PC-9 (cell line): ENCODE results near the gene PRDM16. TPM values are rescaled to one million over a fixed set of nuclear protein-coding genes. Genes with fewer than 3 reads are reported as not detected.

Experiments
- BruUV-seq: library from RNA; stranded (reverse); fragments of 400-500 nt; replicated peaks from 2 replicates; lab custom pipeline; 2021; lab: Mats Ljungman, UMichigan
- CTCF ChIA-PET: fragments of 300-600 bp; sonication (Branson Sonifier 250); formaldehyde crosslinking; loops from one replicate; lab custom pipeline; 2022; ENCODE audit warnings: antibody characterized with exemption; lab: Charles Lee
- POLR2A ChIA-PET: fragments of 300-600 bp; sonication (Branson Sonifier 250); formaldehyde crosslinking; loops from one replicate; lab custom pipeline; 2022; ENCODE audit warnings: antibody characterized with exemption; ENCODE audit not compliant: unreplicated experiment; lab: Charles Lee
- DNase-seq, 2 experiments: peaks; one replicate each; pipeline versions ENCODE4 v3.0.0 to v3.0.0-alpha.2; 2015 to 2022; ENCODE audit warnings: mixed read lengths in 1 of 2
- H2AFZ ChIP-seq: fragments of 200-600 bp; sonication (generic); 2 replicates; pipeline ENCODE4 v1.8.1; 2017; ENCODE audit warnings: antibody characterized with exemption
- H3F3A ChIP-seq: fragments of 200-600 bp; sonication (generic); 2 replicates; pipeline ENCODE4 v1.8.1; 2017; ENCODE audit warnings: antibody characterized with exemption, mild to moderate bottlenecking, low read depth; ENCODE audit not compliant: insufficient read depth
- H3K27ac ChIP-seq: fragments of 200-600 bp; sonication (generic); 2 replicates; pipeline ENCODE4 v1.6.1; 2016; ENCODE audit warnings: mixed run types
- H3K27me3 ChIP-seq: fragments of 200-600 bp; sonication (generic); 2 replicates; pipeline ENCODE4 v1.6.1; 2016; ENCODE audit warnings: low read depth, mixed run types; ENCODE audit not compliant: insufficient read depth
- H3K36me3 ChIP-seq: fragments of 200-600 bp; sonication (generic); 2 replicates; pipeline ENCODE4 v1.6.1; 2016; ENCODE audit warnings: low read depth, mixed run types
- H3K4me1 ChIP-seq: fragments of 200-600 bp; sonication (generic); replicated peaks from 2 replicates; pipeline ENCODE4 v1.6.1; 2016; ENCODE audit warnings: mixed run types; ENCODE audit not compliant: insufficient read depth
- H3K4me2 ChIP-seq: fragments of 200-600 bp; sonication (generic); 2 replicates; pipeline ENCODE4 v1.6.1; 2017; ENCODE audit warnings: mixed run types
- H3K4me3 ChIP-seq: fragments of 200-600 bp; sonication (generic); 2 replicates; pipeline ENCODE4 v1.6.1; 2016; ENCODE audit warnings: mixed run types
- H3K79me2 ChIP-seq: fragments of 200-600 bp; sonication (generic); 2 replicates; pipeline ENCODE4 v1.6.1; 2017; ENCODE audit warnings: low read depth, mixed run types
- H3K9me2 ChIP-seq: fragments of 200-600 bp; sonication (generic); 2 replicates; pipeline ENCODE4 v1.8.1; 2017; ENCODE audit warnings: mild to moderate bottlenecking; ENCODE audit not compliant: insufficient read depth
- H3K9me3 ChIP-seq: fragments of 200-600 bp; sonication (generic); 2 replicates; pipeline ENCODE4 v1.8.1; 2016; ENCODE audit warnings: low read depth; ENCODE audit not compliant: insufficient read depth
- H4K20me1 ChIP-seq: fragments of 200-600 bp; sonication (generic); 2 replicates; pipeline ENCODE4 v1.8.1; 2017; ENCODE audit not compliant: insufficient read depth
- EZH2 ChIP-seq: fragments of 200-600 bp; sonication (generic); IDR thresholded peaks from 2 replicates; pipeline ENCODE4 v1.8.0; 2017; ENCODE audit warnings: antibody characterized with exemption, low read depth
- intact Hi-C: fragments of 100-400 bp; cut with micrococcal nuclease; formaldehyde crosslinking; loops from one replicate; pipeline ENCODE4 v1.10.0; 2022; ENCODE audit not compliant: unreplicated experiment
- total RNA-seq: library from RNA; stranded (reverse); gene quantifications from 2 replicates; pipeline ENCODE4 v1.2.3, GENCODE V29; 2021
- TF ChIP-seq, protein P1 (sequence below): fragments of 200-600 bp; sonication (generic); conservative IDR thresholded peaks from 2 replicates; pipeline ENCODE4 v1.6.1; 2017; ENCODE audit warnings: mixed run types, antibody characterized with exemption, mild to moderate bottlenecking, moderate library complexity

Gene PRDM16
- total RNA-seq, 1 experiment from 2014 or later, result not detected

- POLR2A ChIA-PET, result no interaction called here
Measured at GRCh38 chr1:3318329-3318728, 249.3 kb downstream of the PRDM16 start.

GRCh38 chr1:3319874-3320245 lies 250.9 kb downstream of the PRDM16 start:
- DNase-seq, result peak; percentile 47 to 61
- BruUV-seq, result no TSS peak
- peaks cover 7% of the 10 kb centered on the region; the same call in 1 of the 2 replicates for H3F3A ChIP-seq
- no peaks in the 10 kb centered on the region for H3K79me2 ChIP-seq
- no peak overlapping the region for H2AFZ ChIP-seq
- intact Hi-C loops, result no loop called here
- H3K9me2 ChIP-seq, result no peaks in the 10 kb centered on the region
- no peak overlapping the region for H3K27ac ChIP-seq
- ChIA-PET CTCF (no interaction called here), POLR2A (no interaction called here)
- no peaks in the 10 kb centered on the region for H3K36me3 ChIP-seq
- H3K27me3 ChIP-seq, result peaks cover 71% of the 10 kb centered on the region
- H3K4me3 ChIP-seq, result no peak overlapping the region
- TF ChIP-seq, protein P1, sequence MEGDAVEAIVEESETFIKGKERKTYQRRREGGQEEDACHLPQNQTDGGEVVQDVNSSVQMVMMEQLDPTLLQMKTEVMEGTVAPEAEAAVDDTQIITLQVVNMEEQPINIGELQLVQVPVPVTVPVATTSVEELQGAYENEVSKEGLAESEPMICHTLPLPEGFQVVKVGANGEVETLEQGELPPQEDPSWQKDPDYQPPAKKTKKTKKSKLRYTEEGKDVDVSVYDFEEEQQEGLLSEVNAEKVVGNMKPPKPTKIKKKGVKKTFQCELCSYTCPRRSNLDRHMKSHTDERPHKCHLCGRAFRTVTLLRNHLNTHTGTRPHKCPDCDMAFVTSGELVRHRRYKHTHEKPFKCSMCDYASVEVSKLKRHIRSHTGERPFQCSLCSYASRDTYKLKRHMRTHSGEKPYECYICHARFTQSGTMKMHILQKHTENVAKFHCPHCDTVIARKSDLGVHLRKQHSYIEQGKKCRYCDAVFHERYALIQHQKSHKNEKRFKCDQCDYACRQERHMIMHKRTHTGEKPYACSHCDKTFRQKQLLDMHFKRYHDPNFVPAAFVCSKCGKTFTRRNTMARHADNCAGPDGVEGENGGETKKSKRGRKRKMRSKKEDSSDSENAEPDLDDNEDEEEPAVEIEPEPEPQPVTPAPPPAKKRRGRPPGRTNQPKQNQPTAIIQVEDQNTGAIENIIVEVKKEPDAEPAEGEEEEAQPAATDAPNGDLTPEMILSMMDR, result peak; percentile 79
- no peak for TF ChIP-seq EZH2
- no peaks in the 10 kb centered on the region for H3K9me3 ChIP-seq
- no peaks in the 10 kb centered on the region for H3K4me1 ChIP-seq
- no peak overlapping the region for H3K4me2 ChIP-seq
- no peaks in the 10 kb centered on the region for H4K20me1 ChIP-seq

More at GRCh38 chr1:3318329-3318728, 249.3 kb downstream of the PRDM16 start:
- Histone ChIP-seq H3K27ac (no peak overlapping the region), H3K4me2 (no peak overlapping the region), H3K4me3 (no peak overlapping the region), H3K9me2 (no peaks in the 10 kb centered on the region), H3K9me3 (no peaks in the 10 kb centered on the region), H3K27me3 (peaks cover 70% of the 10 kb centered on the region), H3K4me1 (no peaks in the 10 kb centered on the region; the same call in 1 of the 2 replicates), H4K20me1 (no peaks in the 10 kb centered on the region), H3F3A (peaks cover 7% of the 10 kb centered on the region; the same call in 1 of the 2 replicates), H3K36me3 (no peaks in the 10 kb centered on the region), H3K79me2 (no peaks in the 10 kb centered on the region), H2AFZ (no peak overlapping the region)
- intact Hi-C loops, result no loop called here
- TF ChIP-seq, protein P1, result no peak
- TF ChIP-seq EZH2, result no peak
- no peak for DNase-seq
- CTCF ChIA-PET, result no interaction called here
- no TSS peak for BruUV-seq

DNA sequence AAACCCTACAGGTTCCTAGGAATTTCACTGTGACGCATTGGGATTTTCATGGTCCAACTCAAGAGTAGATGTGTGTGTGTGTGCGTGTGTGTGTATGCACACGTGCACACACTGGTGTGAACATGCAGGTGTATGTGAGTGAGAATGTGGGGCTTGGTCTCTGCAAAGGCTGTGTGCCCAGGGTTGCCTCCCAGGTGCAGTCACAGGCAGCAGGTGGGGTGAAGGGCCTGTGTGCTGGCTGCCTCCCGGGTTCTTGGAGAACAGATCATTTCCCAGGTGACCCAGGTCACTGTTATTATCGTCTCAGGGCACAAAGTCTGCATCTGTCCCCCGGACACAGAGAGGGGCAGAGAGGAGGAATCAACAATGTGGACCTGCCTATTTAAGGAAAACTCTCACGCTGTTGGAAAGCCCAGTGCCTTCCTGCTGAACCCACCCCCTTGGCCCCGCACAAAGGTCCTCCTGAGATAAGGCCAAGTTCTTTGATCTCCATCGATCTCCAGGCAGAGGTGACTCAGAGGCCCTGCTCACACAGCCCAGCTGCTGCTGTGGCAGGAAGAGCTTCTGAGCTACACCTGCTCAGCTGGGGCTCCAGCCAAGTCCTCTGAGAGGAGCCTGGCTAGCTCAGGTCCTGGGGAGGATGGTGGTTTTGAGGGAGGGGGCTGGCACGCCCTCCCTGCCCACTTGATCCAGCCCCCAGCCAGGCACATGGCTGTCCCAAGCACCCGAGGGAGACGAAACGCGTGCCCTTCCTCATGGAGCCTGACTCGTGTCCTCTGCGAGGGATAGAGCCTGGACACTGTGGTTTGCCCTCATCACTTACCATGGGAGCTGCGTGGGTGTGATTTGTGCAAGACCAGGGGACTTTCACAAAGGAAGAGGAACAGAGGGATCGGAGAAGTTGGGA lies 251.5 kb downstream of the PRDM16 start:
- Histone ChIP-seq H3K4me2 (no peak overlapping the region), H3K36me3 (no peaks in the 10 kb centered on the region), H3K4me1 (no peaks in the 10 kb centered on the region), H3K9me2 (no peaks in the 10 kb centered on the region), H3K79me2 (no peaks in the 10 kb centered on the region), H3K4me3 (no peak overlapping the region), H2AFZ (no peak overlapping the region), H3K27ac (no peak overlapping the region), H3K27me3 (peaks cover 72% of the 10 kb centered on the region), H3F3A (peaks cover 7% of the 10 kb centered on the region; the same call in 1 of the 2 replicates), H4K20me1 (no peaks in the 10 kb centered on the region), H3K9me3 (no peaks in the 10 kb centered on the region)
- ChIA-PET CTCF (interaction anchor here (0.6 kb wide), 1 partner anchor 212 kb away, joined by 3 read pairs; no protein-coding TSS in a partner anchor), POLR2A (no interaction called here)
- intact Hi-C loops, result no loop called here
- BruUV-seq, result no TSS peak
- DNase-seq, result no peak
- no peak for TF ChIP-seq EZH2
- TF ChIP-seq, protein P1, result peak; percentile 51; the same call in 1 of the 2 replicates
